Measurements from ENCODE around the gene GNAI1. TPM values are rescaled to one million over a fixed set of nuclear protein-coding genes. Genes with fewer than 3 reads are reported as not detected.

GNAI1 gene
- polyA plus RNA-seq, 2 of the 4 experiments (the other 2 are of a cell fraction): 46.3 to 96.3 TPM

DNA sequence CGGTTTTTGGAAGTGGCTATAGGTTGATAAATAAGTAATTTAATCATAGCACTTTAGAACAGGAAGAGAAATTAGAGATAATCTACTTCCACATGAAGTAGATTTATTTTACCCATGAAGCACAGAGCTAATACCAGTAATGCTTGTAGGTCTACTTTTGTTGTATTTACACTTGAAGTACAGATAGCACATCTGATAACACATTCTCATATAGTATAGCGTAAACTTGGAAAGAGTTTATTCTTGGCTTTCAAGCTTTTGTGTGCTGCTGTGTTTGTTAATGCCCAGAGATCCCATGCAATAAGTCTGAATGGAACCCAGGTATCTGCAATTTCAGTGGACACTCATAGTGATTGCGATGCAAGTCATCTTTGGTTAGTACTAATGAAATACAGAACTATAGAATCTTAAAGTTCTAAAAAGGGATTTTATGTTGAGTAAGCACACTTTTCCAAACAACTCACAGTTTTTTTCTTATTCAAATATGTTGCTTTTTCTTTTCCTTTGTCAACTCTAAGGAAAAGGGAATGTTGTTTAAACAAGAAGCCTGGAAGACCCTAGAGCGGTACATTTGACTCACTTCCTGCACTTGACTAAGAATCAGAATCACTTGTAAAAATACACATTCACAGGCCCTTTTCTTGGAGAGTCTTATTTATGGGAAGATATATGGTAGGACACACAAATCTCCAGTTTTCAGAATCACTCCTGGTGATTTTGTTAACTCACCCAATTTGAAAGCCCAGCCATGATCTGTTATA is 105.8 kb downstream of the GNAI1 start:
- CTCF ChIA-PET: no interaction called here
- POLR2A ChIA-PET: no interaction called here
- WGBS (ENCODE audit: missing lambda C conversion rate): 86% methylated on average over 4 of the region's 4 CpGs
- H3K27ac ChIP-seq: no peak overlapping the region
- H3K4me2 ChIP-seq: no peak overlapping the region
- TF ChIP-seq RNF2 (IDR thresholded peaks at IDR 0.05; ENCODE audit: borderline replicate concordance, low read depth) (no peak), HEYL (CRISPR knock-in tag; IDR thresholded peaks at IDR 0.05) (no peak), MAFK (IDR thresholded peaks at IDR 0.05; ENCODE audit: partially characterized antibody) (peak; percentile 9), HOXB13 (CRISPR knock-in tag; IDR thresholded peaks at IDR 0.05; ENCODE audit: low read depth) (no peak), FOSL2 (IDR thresholded peaks at IDR 0.05) (no peak), FOSL2 (CRISPR knock-in tag; IDR thresholded peaks at IDR 0.05) (no peak), MAZ (IDR thresholded peaks at IDR 0.05; ENCODE audit: borderline replicate concordance, low read depth, low read length) (no peak)
- TF ChIP-seq, protein P1, sequence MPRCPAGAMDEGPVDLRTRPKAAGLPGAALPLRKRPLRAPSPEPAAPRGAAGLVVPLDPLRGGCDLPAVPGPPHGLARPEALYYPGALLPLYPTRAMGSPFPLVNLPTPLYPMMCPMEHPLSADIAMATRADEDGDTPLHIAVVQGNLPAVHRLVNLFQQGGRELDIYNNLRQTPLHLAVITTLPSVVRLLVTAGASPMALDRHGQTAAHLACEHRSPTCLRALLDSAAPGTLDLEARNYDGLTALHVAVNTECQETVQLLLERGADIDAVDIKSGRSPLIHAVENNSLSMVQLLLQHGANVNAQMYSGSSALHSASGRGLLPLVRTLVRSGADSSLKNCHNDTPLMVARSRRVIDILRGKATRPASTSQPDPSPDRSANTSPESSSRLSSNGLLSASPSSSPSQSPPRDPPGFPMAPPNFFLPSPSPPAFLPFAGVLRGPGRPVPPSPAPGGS (IDR thresholded peaks at IDR 0.05): no peak
- H3K4me1 ChIP-seq: no peaks in the 10 kb centered on the region
- DNase-seq (ENCODE audit: low read depth in 1 of 2, low spot score in 1 of 2) (no peak), FAIRE-seq (no peak), ATAC-seq (no peak)
- no peak overlapping the region for H3K4me3 ChIP-seq
- no peaks in the 10 kb centered on the region for H3K9me3 ChIP-seq

DNA sequence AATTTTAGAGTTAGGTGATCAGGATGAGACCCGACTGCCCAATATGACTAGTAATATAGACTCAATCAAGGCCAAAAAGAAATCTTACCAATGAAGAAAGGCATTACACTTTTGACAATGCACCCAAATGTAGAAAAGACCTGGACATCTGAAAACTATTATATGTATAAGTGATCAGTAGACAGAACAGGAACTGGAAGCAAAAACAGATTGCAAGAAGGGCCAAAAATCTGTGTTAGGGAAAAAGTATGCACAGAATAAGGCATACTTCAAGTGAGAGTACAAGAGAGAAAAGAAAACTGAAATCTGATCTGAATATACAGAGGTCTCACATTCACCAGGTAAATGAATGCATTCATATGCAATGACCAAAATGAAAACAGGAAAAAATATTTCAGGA is 107.0 kb downstream of the GNAI1 start:
- TF ChIP-seq ZFP36 (IDR thresholded peaks at IDR 0.05; ENCODE audit: borderline replicate concordance, partially characterized antibody): no peak
- TF ChIP-seq, protein P2, sequence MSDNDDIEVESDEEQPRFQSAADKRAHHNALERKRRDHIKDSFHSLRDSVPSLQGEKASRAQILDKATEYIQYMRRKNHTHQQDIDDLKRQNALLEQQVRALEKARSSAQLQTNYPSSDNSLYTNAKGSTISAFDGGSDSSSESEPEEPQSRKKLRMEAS (IDR thresholded peaks at IDR 0.05): no peak
- CTCF ChIA-PET: interaction anchor here (1.1 kb wide), 1 partner anchor 37 kb away, joined by 6 read pairs; no protein-coding TSS in a partner anchor
- H3K4me1 ChIP-seq: no peaks in the 10 kb centered on the region
- H3K4me2 ChIP-seq: no peak overlapping the region
- POLR2A ChIA-PET: no interaction called here
- H3K27ac ChIP-seq: no peak overlapping the region
- 100% methylated on average over 1 of the region's 1 CpG for WGBS (ENCODE audit: missing lambda C conversion rate)
- no peaks in the 10 kb centered on the region for H3K9me3 ChIP-seq
- no peak for DNase-seq (ENCODE audit: low read depth in 1 of 2, low spot score in 1 of 2)
- FAIRE-seq: peak; percentile 7
- ATAC-seq: no peak
- H3K4me3 ChIP-seq: no peak overlapping the region

DNA sequence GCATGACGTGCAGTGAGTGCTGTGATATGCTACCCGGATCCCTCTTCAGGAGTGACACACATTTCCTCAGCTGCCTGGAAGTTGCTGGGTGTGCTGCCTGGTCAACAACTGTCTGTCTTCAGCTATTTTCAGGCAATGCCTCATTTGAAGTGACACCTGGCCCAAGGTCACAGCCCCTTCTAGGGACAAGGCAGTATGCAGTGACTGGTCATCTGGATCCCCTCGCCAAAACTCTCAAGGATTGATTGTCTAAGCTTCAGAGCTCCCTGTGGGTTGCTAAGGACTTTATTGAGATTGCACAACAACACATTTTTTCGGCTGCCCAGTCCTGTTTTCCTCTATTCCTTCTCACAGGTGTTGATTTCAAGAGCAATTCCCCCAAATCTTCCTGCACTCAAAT is 108.8 kb downstream of the GNAI1 start:
- no peak overlapping the region for H3K27ac ChIP-seq
- no peaks in the 10 kb centered on the region for H3K9me3 ChIP-seq
- CTCF ChIA-PET: no interaction called here
- H3K4me3 ChIP-seq: no peak overlapping the region
- WGBS (ENCODE audit: missing lambda C conversion rate): 79% methylated on average over 4 of the region's 4 CpGs
- no peaks in the 10 kb centered on the region for H3K4me1 ChIP-seq
- TF ChIP-seq POLR2AphosphoS2 (conservative IDR thresholded peaks at IDR 0.05; ENCODE audit: low read length) (no peak), RNF2 (IDR thresholded peaks at IDR 0.05; ENCODE audit: borderline replicate concordance, low read depth) (no peak), CEBPB (IDR thresholded peaks at IDR 0.05) (peak; percentile 39 to 50; a peak in 2 of 4 replicates)
- TF ChIP-seq, protein P1 (IDR thresholded peaks at IDR 0.05): no peak
- TF ChIP-seq, protein P3, sequence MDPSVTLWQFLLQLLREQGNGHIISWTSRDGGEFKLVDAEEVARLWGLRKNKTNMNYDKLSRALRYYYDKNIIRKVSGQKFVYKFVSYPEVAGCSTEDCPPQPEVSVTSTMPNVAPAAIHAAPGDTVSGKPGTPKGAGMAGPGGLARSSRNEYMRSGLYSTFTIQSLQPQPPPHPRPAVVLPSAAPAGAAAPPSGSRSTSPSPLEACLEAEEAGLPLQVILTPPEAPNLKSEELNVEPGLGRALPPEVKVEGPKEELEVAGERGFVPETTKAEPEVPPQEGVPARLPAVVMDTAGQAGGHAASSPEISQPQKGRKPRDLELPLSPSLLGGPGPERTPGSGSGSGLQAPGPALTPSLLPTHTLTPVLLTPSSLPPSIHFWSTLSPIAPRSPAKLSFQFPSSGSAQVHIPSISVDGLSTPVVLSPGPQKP (IDR thresholded peaks at IDR 0.05; ENCODE audit: low read depth, low read length): no peak
- TF ChIP-seq, protein P2 (IDR thresholded peaks at IDR 0.05): no peak
- TF ChIP-seq, protein P4, sequence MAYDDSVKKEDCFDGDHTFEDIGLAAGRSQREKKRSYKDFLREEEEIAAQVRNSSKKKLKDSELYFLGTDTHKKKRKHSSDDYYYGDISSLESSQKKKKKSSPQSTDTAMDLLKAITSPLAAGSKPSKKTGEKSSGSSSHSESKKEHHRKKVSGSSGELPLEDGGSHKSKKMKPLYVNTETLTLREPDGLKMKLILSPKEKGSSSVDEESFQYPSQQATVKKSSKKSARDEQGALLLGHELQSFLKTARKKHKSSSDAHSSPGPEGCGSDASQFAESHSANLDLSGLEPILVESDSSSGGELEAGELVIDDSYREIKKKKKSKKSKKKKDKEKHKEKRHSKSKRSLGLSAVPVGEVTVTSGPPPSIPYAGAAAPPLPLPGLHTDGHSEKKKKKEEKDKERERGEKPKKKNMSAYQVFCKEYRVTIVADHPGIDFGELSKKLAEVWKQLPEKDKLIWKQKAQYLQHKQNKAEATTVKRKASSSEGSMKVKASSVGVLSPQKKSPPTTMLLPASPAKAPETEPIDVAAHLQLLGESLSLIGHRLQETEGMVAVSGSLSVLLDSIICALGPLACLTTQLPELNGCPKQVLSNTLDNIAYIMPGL (CRISPR knock-in tag; IDR thresholded peaks at IDR 0.05; ENCODE audit: borderline replicate concordance): no peak
- FAIRE-seq (no peak), ATAC-seq (no peak), DNase-seq (ENCODE audit: low read depth in 1 of 2, low spot score in 1 of 2) (no peak)
- POLR2A ChIA-PET: no interaction called here
- H3K4me2 ChIP-seq: no peak overlapping the region

All from A549 (cell line).